GM18520 (cell line): ENCODE data around the gene LGI1.
"Not testable (repeated sequence)": the region's sequence is repeated elsewhere in the genome, so short reads cannot be mapped to it uniquely, and the experiment has no call there.

Experiments used
- ATAC-seq: cut with Tn5 transposase; IDR thresholded peaks from one replicate; pipeline ENCODE4 v1.9.1; 2021; ENCODE audit not compliant: unreplicated experiment

The LGI1 gene

DNA sequence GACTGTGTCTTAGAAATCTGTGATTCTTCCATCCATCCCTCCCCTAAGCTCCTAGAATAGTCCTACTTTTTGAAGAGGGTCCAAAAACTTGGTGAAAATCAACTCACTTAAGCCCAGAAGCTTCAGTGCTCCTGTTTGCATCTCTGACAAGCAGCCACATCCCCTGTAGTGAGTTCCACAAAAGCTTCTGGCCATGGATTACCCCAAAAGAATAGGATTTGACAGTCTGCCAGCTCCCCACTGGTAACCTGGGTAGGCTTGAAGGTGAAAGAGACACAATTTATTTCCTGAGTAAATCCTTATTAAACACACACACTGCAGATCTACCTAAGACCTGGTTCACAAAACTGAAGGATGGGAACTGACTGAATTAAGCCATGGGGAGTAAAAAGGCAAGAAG, 46.5 kb downstream of the LGI1 start:
- ATAC-seq, result no peak

DNA sequence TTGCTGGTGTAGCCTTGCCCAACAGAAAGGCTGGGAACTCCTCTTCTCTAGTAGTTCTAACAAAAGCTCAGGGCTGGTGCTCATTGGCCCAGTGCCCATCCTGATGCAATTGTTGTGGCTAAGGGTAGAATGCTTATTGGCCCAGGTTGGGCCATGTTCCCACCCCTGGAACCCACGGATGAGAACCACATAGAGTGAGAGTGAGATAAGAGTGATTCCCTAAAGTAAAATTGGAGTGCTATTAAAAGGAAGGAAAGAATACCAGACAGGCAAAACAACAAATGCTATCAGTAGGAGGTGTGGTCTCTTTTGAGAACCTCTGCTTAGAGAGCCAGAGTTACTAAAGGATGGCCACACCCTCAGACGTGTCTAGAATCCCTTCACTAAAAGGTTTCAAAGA, 49.2 kb downstream of the LGI1 start:
- no peak for ATAC-seq

DNA sequence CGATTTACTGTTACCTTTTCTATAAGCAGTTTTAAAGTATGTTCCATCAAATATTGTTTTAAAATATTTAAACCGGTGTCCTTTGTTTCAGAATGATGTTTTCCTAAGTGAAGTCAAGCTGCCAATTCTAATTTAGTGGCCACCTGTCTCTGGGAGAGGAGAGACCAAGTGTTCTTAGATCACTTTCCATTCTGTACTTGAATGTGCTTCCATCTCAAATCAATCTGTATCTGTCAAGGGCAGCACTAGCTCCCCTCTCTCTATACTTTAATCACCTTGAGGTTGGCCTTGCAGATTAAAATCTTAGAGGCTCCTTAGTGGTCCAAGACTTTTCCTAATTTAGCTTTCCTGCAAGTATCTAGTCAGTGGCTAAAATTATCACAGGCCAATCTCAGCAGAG, 49.6 kb downstream of the LGI1 start:
- no peak for ATAC-seq

DNA sequence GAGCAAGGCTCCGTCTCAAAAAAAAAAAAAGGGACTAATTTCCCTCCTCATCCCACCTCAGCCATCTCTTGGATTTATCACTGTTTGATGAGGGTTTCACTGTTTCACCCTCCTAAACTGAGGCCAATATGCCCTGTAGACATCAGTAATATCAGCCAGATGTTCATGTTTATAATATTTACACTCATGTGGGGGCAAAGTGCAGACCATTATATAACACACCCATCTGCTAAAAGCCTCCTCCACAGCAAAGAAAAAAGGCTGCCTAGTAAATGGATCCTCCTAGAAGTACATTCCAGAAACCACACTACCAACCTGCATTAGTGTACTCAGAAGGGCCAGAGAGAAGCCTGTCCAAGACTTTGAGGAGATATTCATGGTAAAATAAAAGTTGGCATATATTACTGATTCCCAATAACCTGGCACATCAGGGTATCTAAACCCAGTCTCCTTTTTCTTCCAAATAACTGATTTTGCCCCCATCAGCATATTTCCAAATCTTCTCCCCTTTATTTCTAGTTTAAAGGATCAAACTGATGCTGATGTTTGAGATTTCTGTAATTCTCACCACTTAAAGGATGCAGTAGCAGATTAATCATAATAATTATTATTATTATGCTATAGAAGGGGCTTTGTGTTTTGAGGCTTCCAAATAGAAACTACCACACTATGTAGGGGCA, 55.1 kb downstream of the LGI1 start:
- ATAC-seq, result no peak

DNA sequence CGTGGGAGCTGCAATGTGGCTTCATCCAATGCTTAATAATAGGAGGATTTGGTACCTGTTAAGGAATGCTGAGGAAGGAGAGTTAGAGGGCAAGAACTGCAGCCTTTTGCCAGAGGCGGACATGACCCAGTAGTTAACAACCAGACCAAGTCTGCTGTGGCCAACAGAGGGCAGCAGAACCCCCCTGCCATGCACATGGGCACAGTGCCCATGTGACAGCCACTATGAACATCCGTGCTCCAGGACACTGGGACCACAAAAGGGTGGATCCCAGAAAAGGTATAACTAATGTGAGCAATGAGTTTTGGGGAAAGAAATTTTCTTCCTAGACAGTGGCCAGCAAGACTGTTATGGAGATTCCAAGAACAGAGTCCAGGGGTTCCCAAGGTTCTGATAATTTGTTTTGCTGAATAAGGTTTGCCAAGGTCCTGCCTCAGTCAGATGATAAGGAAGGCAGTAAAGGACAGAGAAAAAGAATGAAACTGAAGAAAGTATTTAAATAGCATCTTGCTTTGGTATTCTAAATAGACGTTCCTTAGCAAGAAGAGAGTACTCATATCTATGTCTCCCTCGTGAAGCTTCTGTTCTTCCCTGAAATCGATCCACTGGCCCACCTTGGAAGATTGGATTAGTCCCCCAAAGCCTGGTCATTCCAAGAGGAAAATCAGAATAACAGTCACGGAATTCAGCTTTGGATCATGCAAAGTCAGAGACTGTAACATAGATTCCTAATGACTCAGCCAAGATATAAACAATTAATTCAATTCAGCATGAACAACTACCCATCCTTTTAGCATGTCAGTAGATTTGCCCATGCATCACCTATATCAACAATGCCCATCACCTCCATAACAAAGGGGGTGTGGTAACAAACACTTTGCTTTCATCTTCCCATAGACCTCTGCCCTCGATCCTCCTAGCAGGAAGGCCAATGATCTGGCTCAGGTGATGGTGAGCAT, 56.0 kb downstream of the LGI1 start:
- peak; percentile 50 for ATAC-seq

DNA sequence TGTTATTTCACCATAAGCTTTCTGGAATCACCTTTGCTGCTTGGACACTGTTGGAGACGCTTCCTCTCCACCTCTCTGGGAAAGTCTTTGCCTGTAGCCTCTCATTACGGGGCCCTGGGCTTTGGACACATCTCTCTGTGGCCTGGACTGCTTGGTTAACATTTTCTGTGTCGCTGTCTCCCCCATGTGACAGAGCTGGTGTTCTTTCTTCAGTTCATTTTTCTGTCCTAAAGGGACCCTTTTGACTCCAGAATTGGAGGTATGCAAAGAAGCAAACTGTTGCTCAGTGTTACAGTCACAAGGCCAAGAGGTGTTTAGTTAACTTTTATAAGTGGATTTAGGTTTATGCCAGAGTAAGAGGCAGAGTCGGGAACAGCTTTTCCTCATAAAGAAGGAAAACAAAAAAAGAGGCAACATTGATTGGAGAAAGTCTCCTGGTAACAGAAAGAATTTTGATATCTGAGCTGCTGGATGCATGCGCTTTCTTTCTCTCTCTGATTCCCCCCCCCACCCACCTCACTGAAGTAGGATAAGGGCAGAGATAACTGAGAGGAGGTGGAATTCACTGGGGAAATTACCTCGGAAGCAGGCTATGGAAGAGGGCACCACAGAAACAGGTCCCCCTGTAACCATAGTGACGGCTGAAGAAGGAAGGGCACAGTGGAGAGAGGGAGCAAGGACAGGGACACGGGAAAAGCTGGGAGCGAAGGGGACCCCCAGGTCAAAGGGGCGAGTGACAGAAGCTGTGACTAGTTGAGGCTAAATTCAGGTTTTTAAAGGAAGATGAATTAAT, 57.8 kb downstream of the LGI1 start:
- ATAC-seq, result no peak

DNA sequence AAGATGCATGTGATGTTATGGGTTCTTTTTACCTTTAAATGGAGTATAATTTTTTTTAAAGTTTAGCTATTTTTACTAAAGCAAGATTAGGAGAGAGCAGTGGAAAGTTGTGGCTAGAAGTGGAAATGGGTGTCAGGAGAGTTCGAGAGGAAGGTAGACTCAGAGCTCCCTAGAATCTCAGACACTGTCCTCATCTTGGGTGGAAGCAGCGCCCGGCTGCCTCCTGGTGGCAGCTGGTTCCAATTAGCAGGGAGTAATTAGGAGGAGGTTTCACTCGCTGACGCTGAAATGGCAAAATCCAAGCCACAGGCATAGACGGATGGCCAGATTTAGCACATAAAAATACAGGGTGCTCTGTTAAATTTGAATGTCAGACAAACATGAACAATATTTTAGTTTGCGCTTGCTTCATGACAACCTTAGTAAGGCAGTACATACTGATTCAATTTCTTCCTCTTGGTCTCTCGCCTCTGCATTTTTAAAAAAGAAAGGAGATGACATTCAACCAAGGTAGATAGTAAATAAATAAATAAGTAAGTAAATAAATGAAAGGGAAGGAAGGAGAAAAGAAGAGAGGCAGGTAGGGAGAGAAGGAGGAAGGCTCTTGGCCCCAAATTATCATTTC, 58.5 kb downstream of the LGI1 start:
- ATAC-seq, result no peak

DNA sequence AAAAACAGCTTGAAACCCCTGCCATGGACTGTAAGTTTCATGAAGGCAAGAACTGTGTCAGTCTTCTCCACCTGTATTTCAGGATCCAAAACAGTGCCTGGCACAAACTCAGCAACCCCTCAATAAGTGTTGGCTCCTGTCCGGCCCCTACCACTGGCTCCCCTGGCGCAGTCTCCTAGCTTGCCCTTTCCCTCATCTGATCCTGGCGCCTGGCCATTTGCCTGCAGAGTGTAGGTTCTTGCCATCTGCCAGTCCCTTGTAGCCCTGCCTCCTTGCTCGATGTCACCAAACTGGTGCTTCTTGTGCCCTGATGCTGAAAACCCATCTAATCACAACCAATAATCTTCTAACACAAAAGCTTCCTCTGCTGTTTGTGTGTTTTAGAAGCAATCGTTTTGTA, 60.4 kb downstream of the LGI1 start:
- ATAC-seq, result no peak

DNA sequence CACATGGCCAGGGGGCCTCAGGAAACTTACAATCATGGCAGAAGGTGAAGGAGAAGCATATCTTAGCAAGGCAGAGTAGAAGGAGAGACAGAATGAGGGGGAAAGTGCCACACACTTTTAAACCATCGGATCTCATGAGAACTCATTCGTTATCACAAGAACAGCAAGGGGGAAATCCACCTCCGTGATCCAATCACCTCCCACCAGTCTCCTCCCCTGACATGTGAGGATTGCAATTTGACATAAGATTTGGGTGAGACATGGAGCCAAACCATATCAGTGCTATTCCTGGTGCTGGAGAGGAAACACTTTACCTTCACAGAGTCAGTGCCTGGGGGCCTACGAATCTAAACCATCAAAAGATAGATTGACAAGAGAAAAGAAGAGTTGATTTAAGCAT, 61.8 kb downstream of the LGI1 start:
- no peak for ATAC-seq

DNA sequence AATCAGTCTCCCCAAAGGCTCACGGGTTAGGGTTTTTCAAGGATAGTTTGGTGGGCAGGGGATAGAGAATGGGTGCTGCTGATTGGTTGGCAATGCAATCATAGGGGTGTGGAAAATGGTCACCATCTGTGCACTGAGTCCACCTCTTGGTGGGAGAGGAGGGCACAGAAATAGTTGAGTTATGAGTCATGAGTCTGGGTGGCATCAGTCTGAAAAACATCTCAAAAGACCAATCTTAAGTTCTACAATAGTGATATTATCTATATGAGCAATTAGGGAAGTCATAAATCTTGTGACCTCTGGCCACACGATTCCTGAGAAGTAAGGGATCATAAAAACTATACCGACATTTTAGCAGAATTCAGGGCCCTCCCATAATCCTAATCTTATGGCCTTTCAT, 62.7 kb downstream of the LGI1 start:
- ATAC-seq, result no peak

DNA sequence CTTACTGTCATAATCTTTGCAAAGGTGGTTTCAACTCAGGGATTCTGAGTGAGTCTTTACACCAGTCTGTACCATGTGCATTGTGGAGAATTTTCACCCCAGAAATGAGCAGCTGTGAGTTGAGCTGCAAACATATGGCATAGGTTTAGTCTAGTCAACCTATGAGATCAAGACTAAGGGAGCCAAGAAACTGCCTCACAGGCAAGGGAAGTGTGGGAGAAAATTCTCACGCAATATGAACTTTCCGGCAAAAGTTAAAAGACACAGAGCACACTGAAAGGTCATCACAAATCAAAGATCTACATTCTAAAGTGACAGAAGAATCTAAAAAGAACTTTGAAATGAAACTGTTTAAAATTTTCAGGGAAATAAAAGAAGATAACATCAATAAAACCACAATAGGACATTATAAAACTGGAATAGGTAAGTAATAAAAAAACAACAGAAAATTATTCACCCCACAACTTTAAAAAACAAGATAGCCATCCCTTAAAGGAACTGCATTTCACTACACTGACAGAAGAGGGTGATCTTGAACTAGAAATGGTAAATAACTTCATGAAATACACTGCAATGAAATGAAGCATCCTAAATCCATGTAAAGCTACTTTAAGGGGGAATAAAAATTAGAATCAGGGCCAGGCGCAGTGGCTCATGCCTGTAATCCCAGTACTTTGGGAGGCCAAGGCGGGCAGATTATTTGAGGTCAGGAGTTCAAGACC, 63.5 kb downstream of the LGI1 start:
- no peak for ATAC-seq

DNA sequence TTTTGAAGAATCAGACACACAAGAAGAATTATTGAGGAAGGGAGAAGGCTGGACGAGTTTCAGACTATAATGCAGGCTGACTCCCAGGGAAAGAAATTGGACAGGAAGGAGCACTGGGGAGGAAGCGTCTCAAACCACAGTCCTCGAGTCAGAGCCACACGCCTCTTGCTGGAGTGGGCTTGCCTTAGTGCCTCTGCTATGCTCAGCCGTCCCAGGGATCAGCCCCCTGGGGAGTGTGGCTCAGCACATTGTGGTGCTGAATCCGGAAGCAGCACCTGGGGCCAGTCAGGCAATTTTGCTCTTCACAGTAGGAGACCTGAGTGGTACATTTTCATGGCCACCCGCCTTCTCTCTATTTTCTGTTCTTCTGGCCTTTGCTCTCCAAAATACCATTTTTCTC, 68.6 kb downstream of the LGI1 start:
- ATAC-seq, result no peak

DNA sequence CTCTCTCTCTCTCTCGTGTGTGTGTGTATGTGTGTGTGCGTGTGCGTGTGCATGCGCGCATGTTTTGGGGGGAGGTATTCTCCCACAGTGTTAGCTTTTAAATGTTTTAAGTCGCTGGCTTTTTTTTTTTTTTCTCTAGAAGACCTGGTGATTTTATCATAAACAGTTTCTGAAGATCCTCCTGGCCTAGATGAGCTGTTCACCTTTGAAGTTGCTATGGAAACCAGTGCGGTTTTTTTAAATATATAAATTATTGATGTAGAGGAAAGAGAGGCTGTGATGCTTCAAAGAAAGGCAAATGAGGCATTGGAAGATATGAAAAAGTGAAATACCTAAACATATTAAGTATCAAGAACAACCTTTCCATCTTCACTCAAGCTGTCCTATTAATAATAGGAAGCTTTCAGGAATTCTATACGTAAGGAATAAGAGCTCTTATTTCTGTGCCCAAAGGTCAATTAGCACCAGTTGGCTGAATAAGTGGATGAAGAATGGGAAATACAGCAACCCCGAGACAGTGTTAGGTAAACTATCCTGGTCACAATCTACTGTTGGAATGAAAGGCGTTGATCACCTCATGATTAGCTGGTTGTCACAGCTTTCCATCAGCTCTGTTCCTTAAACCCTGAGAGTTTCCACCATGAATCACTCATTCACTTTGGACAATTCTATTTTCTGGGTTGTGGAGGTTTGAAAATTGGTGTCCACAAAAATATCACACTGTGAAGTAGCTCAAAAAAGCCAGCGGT, 69.5 kb downstream of the LGI1 start:
- no peak for ATAC-seq

DNA sequence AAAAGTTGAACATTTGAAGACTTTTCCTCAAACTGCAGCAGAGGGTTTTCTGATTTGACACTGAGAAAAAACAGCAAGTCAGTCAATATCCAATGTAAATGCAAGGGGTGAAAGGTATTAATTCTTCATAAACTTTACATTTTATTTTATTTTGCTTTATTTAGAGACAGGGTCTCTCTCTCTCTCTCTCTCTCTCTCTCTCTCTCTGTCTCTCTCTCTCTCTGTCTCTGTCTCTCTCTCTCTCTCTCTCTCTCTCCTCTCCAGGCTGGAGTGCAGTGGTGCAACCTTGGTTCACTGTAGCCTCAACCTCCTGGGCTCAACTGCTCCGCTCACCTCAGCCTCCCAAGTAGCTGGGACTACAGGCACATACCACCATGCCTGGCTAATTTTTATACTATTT, 73.3 kb downstream of the LGI1 start:
- not testable (repeated sequence) for ATAC-seq

DNA sequence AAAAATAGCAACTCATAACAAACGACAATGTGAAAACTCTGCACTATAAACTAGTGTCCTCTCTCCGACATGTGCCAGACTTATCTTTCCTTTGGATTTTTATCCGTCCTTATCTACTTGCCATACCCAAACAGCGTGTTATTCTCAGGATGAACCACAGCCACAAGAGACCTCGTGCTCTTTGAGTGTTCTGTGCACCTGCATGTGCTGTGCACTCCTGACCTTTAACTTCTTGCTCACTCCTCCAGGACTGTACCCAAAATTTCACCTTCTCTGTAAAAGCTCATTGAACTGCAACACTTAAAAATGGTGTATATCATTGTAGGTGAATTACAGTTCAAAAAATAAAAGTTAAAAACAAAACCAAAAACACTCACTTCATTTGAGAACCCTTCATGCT, 78.0 kb downstream of the LGI1 start:
- no peak for ATAC-seq

DNA sequence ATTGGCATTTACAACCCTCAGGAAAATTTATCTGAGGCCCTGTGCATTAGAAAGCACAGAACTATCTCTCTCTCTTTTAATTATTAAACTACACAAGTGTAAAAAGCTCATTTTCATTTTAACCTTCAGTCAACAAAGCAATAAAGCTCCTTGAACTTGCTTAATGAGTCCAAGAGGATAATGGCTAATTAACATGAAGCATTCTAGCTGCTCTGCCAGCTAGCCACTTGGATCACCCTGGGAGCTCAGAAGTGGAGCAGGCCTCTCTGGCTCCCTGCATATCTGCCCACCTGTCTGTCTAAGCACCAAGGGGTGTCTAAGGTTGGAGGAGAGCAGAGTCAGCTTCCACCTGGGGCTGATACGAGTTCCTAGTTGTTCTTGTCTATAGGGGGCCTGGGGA, 80.1 kb downstream of the LGI1 start:
- ATAC-seq, result no peak

DNA sequence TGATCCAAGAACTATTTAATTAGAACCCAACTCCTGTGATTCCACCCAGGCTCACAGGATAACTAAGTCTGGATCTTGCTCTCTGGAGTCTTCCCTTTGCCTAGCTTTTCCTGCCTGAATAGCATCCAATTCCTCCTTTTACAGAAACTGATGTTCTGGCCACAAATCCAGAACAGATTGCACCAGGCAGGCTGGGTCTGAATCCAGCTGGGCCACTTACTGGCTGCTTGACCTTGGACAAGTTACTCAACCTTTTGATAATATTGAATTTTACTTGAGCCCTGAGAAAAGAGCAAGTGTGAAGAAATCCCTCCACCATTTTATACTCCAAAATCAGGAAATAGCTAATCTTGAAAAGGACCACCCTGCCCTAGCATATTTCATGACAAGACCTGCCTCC, 80.5 kb downstream of the LGI1 start:
- no peak for ATAC-seq

DNA sequence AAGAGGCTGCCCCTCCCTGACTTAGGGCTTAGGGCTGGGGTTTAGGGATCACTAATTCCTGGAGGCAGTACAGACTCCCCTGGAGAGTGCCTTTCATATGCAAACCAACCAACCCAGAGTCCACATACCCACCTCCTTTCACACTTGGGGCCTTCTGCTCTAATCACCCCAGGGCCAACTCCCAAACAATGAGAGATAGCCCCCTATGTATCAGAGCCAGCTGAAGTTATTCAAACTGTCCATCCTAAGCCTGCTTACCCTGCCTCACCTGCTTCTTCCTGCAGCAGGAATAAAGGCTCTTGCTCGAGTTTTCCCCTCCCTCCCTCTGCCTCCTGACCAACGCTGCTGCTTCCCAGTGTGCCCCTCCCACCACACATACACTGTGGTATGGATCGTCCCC, 84.2 kb downstream of the LGI1 start:
- ATAC-seq, result no peak

DNA sequence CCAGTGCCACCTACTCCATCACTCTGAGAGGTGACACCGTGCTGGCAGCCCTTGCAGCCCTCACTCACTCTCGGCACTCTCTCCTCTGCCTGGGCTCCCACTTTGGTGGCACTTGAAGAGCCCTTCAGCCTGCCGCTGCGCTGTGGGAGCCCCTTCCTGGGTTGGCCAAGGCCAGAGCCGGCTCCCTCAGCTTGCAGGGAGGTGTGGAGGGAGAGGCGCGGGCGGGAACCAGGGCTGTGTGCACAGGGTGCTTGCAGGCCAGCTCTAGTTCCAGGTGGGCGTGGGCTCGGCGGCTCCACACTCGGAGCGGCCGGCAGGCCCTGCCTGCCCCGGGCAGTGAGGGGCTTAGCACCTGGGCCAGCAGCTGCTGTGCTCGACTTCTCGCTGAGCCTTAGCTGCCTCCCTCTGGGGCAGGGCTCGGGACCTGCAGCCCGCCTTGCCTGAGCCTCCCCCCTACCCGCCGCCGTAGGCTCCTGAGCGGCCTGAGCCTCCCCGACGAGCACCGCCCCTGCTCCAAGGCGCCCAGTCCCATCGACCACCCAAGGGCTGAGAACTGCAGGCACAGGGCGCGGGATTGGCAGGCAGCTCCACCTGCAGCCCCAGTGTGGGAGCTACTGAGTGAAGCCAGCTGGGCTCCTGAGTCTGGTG, 87.4 kb downstream of the LGI1 start:
- no peak for ATAC-seq
